ENCODE results near the gene RGS9.
A peak's percentile ranks its signal among the peaks of the same experiment; 100 is the strongest.

RGS9 gene

GRCh38 chr17:65190467-65191097, 53.4 kb downstream of the RGS9 start:
- peak in 1 of 2 donors; percentile 64 for DNase-seq (ENCODE audit: low read depth in 2 of 2)
- H3K4me3 ChIP-seq (replicated peaks in 1 of 2; ENCODE audit: low read depth in 2 of 2, low read length in 2 of 2), result no peak overlapping the region
- no peak for TF ChIP-seq CTCF (IDR thresholded peaks at IDR 0.05; ENCODE audit: low read depth, low read length)

DNA sequence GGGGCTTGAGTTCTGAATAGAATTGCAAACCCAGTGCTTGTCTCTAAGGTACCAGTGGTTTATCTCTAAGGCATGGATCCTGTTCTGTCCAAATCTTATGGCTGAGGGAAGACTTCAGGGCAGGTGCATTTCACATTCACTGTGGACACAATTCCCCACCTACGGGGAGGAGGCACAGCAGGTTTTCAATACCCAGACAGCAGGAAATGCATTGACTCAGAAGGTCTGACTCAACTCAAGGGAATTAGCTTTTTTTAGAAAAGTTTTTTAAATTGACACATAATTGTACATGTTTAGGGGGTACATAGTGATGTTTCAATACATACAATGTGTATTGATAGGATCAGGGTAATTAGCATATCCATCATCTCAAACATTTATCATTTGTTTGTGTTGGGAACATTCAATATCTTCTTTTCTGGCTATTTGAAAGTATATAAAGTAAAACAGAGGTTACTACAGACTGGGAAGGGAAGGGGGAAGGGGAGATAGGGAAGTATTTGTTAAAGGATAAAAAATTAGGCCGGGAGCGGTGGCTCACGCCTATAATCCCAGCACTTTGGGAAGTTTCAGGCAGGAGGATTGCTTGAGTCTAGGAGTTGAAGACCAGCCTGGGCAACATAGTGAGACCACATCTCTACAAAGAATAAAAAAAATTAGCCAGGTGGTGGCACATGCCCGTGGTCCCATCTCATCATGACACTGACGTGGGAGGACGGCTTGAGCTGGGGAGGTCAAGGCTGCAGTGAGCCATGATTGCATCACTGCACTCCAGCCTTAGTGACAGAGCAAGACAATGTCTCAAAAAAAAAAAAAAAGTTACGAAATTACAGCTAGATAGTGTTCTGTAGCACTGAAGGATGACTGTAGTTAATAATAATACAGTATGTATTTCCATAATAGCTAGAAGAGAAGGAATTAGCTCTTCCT, 54.9 kb downstream of the RGS9 start:
- no peak overlapping the region for H3K4me3 ChIP-seq (replicated peaks in 1 of 2; ENCODE audit: low read depth in 2 of 2, low read length in 2 of 2)
- peak; percentile 56 to 90 for DNase-seq (ENCODE audit: low read depth in 2 of 2)
- TF ChIP-seq CTCF (IDR thresholded peaks at IDR 0.05; ENCODE audit: low read depth, low read length), result no peak

GRCh38 chr17:65193305-65193704, 56.1 kb downstream of the RGS9 start:
- no peak overlapping the region for H3K4me3 ChIP-seq (replicated peaks in 1 of 2; ENCODE audit: low read depth in 2 of 2, low read length in 2 of 2)
- DNase-seq (ENCODE audit: low read depth in 2 of 2), result no peak
- no peak for TF ChIP-seq CTCF (IDR thresholded peaks at IDR 0.05; ENCODE audit: low read depth, low read length)

- DNase-seq (ENCODE audit: low read depth in 2 of 2), result no peak
- no peak for TF ChIP-seq CTCF (IDR thresholded peaks at IDR 0.05; ENCODE audit: low read depth, low read length)
- H3K4me3 ChIP-seq (replicated peaks in 1 of 2; ENCODE audit: low read depth in 2 of 2, low read length in 2 of 2), result no peak overlapping the region
These were observed 56.6 kb downstream of the RGS9 start for GRCh38 chr17:65193716-65194293.

- H3K4me3 ChIP-seq (replicated peaks in 1 of 2; ENCODE audit: low read depth in 2 of 2, low read length in 2 of 2), result no peak overlapping the region
- TF ChIP-seq CTCF (IDR thresholded peaks at IDR 0.05; ENCODE audit: low read depth, low read length), result no peak
- DNase-seq (ENCODE audit: low read depth in 2 of 2), result peak in 1 of 2 donors; percentile 20
These were observed 57.6 kb downstream of the RGS9 start for GRCh38 chr17:65194670-65195334.

DNA sequence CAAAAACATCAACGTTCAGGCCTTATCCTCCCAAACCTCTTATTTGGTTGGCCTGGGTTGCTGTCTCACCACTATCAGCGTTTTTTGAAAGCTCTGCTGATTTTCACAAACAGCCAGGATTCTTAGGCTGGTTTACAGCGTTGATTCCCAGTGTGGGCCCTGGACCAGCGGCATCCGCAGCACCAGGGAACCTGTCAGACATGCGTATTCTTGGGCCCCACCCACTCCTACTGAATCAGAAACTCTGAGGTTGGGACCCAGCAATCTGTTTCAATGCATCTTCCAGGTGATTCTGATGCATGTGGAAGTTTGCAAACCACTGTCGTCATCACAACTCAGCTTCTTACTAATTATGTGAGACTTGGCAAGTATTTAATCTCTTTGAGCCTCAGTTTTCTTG, 58.5 kb downstream of the RGS9 start:
- no peak overlapping the region for H3K4me3 ChIP-seq (replicated peaks in 1 of 2; ENCODE audit: low read depth in 2 of 2, low read length in 2 of 2)
- TF ChIP-seq CTCF (IDR thresholded peaks at IDR 0.05; ENCODE audit: low read depth, low read length), result no peak
- no peak for DNase-seq (ENCODE audit: low read depth in 2 of 2)

Data from cardiac fibroblast (primary cell).